Duodenal mucosa (tissue), 2 donors: ENCODE data around the gene LSG1.
A peak's percentile ranks its signal among the peaks of the same experiment; 100 is the strongest.

Experiments used
- H3K27ac ChIP-seq: one replicate; pipeline ENCODE4 v1.7.0; 2013; ENCODE audit warnings: low read depth, low read length
- H3K27me3 ChIP-seq, 2 donors: one replicate each; pipeline ENCODE4 v1.7.0; 2013; ENCODE audit warnings: low read length in 2 of 2, control low read depth in 1 of 2; ENCODE audit not compliant: insufficient read depth in 2 of 2, control insufficient read depth in 1 of 2
- H3K36me3 ChIP-seq, 2 donors: one replicate each; pipeline ENCODE4 v1.7.0; 2013; ENCODE audit warnings: low read length in 2 of 2, control low read depth in 1 of 2; ENCODE audit not compliant: insufficient read depth in 2 of 2, control insufficient read depth in 1 of 2
- H3K4me1 ChIP-seq, 2 donors: one replicate each; pipeline ENCODE4 v1.7.0; 2013; ENCODE audit warnings: low read length in 2 of 2, control low read depth in 1 of 2; ENCODE audit not compliant: insufficient read depth in 2 of 2, control insufficient read depth in 1 of 2
- H3K4me3 ChIP-seq, 2 donors: one replicate each; pipeline ENCODE4 v1.7.0; 2013; ENCODE audit warnings: low read length in 2 of 2, low read depth in 1 of 2
- H3K9ac ChIP-seq, 2 donors: one replicate each; pipeline ENCODE4 v1.7.0; 2013; ENCODE audit warnings: low read length in 2 of 2, low read depth in 1 of 2
- H3K9me3 ChIP-seq, 2 donors: one replicate each; pipeline ENCODE4 v1.7.0; 2013; ENCODE audit warnings: low read length in 2 of 2, control low read depth in 1 of 2; ENCODE audit not compliant: control insufficient read depth in 1 of 2

LSG1 gene

GRCh38 chr3:194671900-194672808 lies at the start of gene LSG1:
LSG1 (minus strand) TSS chr3:194672191; CDS start chr3:194672162, 29 bp downstream.
- peak within 1 kb of the TSS; percentile 69 to 77 for H3K9ac ChIP-seq
- peaks cover 0 to 18% of the 10 kb centered on the region in 2 donors for H3K36me3 ChIP-seq
- no peaks in the 10 kb centered on the region for H3K9me3 ChIP-seq
- H3K4me3 ChIP-seq = peak within 1 kb of the TSS; percentile 99 to 100
- no peaks in the 10 kb centered on the region for H3K27me3 ChIP-seq
- H3K4me1 ChIP-seq = peaks cover 9 to 12% of the 10 kb centered on the region in 2 donors
- H3K27ac ChIP-seq = peak within 1 kb of the TSS; percentile 86

GRCh38 chr3:194720048-194720447 lies 48.1 kb upstream of the LSG1 start:
- Histone ChIP-seq H3K4me3 (no peak overlapping the region), H3K36me3 (no peaks in the 10 kb centered on the region), H3K9me3 (no peaks in the 10 kb centered on the region), H3K9ac (no peak overlapping the region), H3K4me1 (peaks cover 10 to 13% of the 10 kb centered on the region in 2 donors), H3K27me3 (no peaks in the 10 kb centered on the region), H3K27ac (no peak overlapping the region)

- Histone ChIP-seq H3K27me3 (no peaks in the 10 kb centered on the region), H3K27ac (no peak overlapping the region)
Observed at GRCh38 chr3:194718079-194718478, 46.1 kb upstream of the LSG1 start.

GRCh38 chr3:194715022-194715800 lies 43.2 kb upstream of the LSG1 start:
- Histone ChIP-seq H3K27ac (no peak overlapping the region), H3K36me3 (no peaks in the 10 kb centered on the region), H3K4me1 (no peaks in the 10 kb centered on the region), H3K9me3 (no peaks in the 10 kb centered on the region), H3K9ac (no peak overlapping the region), H3K4me3 (no peak overlapping the region), H3K27me3 (no peaks in the 10 kb centered on the region)

More at GRCh38 chr3:194718079-194718478, 46.1 kb upstream of the LSG1 start:
- Histone ChIP-seq H3K36me3 (no peaks in the 10 kb centered on the region), H3K4me3 (no peak overlapping the region), H3K9me3 (no peaks in the 10 kb centered on the region), H3K4me1 (peaks cover 7 to 10% of the 10 kb centered on the region in 2 donors), H3K9ac (no peak overlapping the region)

GRCh38 chr3:194714564-194714963 lies 42.6 kb upstream of the LSG1 start:
- Histone ChIP-seq H3K36me3 (no peaks in the 10 kb centered on the region), H3K9me3 (no peaks in the 10 kb centered on the region), H3K4me3 (no peak overlapping the region), H3K9ac (no peak overlapping the region), H3K27ac (no peak overlapping the region), H3K27me3 (no peaks in the 10 kb centered on the region), H3K4me1 (no peaks in the 10 kb centered on the region)

GRCh38 chr3:194714137-194714455 lies 42.1 kb upstream of the LSG1 start:
- Histone ChIP-seq H3K9ac (no peak overlapping the region), H3K36me3 (no peaks in the 10 kb centered on the region), H3K27me3 (no peaks in the 10 kb centered on the region), H3K9me3 (no peaks in the 10 kb centered on the region), H3K4me3 (no peak overlapping the region), H3K27ac (no peak overlapping the region), H3K4me1 (no peaks in the 10 kb centered on the region)

- no peaks in the 10 kb centered on the region for H3K9me3 ChIP-seq
- H3K9ac ChIP-seq = no peak overlapping the region
- H3K4me3 ChIP-seq = no peak overlapping the region
- H3K4me1 ChIP-seq = no peaks in the 10 kb centered on the region
- H3K36me3 ChIP-seq = no peaks in the 10 kb centered on the region
- no peak overlapping the region for H3K27ac ChIP-seq
- H3K27me3 ChIP-seq = no peaks in the 10 kb centered on the region
Observed at GRCh38 chr3:194713299-194714136, 41.5 kb upstream of the LSG1 start.

- Histone ChIP-seq H3K9me3 (peaks cover 3 to 5% of the 10 kb centered on the region in 2 donors), H3K4me3 (no peak overlapping the region), H3K4me1 (peaks cover under 1 to 3% of the 10 kb centered on the region in 2 donors), H3K27me3 (no peaks in the 10 kb centered on the region), H3K36me3 (no peaks in the 10 kb centered on the region), H3K9ac (no peak overlapping the region), H3K27ac (no peak overlapping the region)
Observed at GRCh38 chr3:194711913-194712312, 39.9 kb upstream of the LSG1 start.

GRCh38 chr3:194711286-194711685 lies 39.3 kb upstream of the LSG1 start:
- Histone ChIP-seq H3K4me3 (no peak overlapping the region), H3K4me1 (peaks cover 6 to 7% of the 10 kb centered on the region in 2 donors), H3K27me3 (no peaks in the 10 kb centered on the region), H3K9ac (no peak overlapping the region), H3K36me3 (no peaks in the 10 kb centered on the region), H3K27ac (no peak overlapping the region), H3K9me3 (peaks cover 3 to 5% of the 10 kb centered on the region in 2 donors)
